LNCAP (cell line): Measurements from ENCODE around the gene TRAF3.

Experiments used
- TF ChIP-seq, protein P1 (sequence below): fragments of 450-650 bp; IDR thresholded peaks from 2 replicates; pipeline ENCODE4 v1.5.1; 2017; ENCODE audit warnings: mild to moderate bottlenecking

The TRAF3 gene

GRCh38 chr14:102898776-102899515, 121.7 kb downstream of the TRAF3 start:
- TF ChIP-seq, protein P1, sequence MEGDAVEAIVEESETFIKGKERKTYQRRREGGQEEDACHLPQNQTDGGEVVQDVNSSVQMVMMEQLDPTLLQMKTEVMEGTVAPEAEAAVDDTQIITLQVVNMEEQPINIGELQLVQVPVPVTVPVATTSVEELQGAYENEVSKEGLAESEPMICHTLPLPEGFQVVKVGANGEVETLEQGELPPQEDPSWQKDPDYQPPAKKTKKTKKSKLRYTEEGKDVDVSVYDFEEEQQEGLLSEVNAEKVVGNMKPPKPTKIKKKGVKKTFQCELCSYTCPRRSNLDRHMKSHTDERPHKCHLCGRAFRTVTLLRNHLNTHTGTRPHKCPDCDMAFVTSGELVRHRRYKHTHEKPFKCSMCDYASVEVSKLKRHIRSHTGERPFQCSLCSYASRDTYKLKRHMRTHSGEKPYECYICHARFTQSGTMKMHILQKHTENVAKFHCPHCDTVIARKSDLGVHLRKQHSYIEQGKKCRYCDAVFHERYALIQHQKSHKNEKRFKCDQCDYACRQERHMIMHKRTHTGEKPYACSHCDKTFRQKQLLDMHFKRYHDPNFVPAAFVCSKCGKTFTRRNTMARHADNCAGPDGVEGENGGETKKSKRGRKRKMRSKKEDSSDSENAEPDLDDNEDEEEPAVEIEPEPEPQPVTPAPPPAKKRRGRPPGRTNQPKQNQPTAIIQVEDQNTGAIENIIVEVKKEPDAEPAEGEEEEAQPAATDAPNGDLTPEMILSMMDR, result no peak

GRCh38 chr14:102899516-102899900, 122.3 kb downstream of the TRAF3 start:
- TF ChIP-seq, protein P1, result no peak

- TF ChIP-seq, protein P1, result no peak
Measured at GRCh38 chr14:102900631-102901571, 123.7 kb downstream of the TRAF3 start.

- TF ChIP-seq, protein P1, result no peak
Measured at GRCh38 chr14:102901633-102902032, 124.4 kb downstream of the TRAF3 start.

- TF ChIP-seq, protein P1, result no peak
Measured at GRCh38 chr14:102902086-102902485, 124.8 kb downstream of the TRAF3 start.

- TF ChIP-seq, protein P1, result no peak
Measured at GRCh38 chr14:102902523-102903247, 125.4 kb downstream of the TRAF3 start.

DNA sequence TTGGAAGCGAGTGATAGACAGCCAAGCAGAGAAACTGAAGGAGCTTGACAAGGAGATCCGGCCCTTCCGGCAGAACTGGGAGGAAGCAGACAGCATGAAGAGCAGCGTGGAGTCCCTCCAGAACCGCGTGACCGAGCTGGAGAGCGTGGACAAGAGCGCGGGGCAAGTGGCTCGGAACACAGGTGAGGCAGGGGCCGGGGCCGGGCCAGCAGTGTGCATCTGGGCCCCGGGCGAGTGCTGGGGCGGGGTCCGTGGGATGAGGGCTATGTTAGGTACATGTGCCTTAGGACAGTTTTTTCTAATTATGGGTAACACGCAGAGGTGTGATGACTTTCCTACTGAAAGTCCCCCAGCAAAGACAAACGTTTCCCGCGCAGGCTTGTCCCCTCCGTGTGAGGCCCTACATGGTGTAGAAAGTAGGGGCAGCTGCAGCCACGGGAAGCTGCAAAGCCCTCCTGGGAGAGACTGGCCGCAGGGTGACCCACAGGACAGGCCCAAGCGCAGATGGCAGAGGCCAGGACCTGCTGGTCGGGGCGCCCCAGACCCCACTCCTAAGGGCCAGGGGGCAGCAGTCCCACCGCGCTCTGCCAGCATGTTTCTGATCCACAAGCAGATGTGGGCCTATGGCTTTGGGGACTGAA, 126.1 kb downstream of the TRAF3 start:
- TF ChIP-seq, protein P1, result no peak
